ENCODE measurements around the gene ENG. TPM values are rescaled to one million over a fixed set of nuclear protein-coding genes. Genes with fewer than 3 reads are reported as not detected.
"Not testable (repeated sequence)": the region's sequence is repeated elsewhere in the genome, so short reads cannot be mapped to it uniquely, and the experiment has no call there.

The ENG gene
- total RNA-seq, 2 donors from 2014 or later: 24.3 to 336 TPM

DNA sequence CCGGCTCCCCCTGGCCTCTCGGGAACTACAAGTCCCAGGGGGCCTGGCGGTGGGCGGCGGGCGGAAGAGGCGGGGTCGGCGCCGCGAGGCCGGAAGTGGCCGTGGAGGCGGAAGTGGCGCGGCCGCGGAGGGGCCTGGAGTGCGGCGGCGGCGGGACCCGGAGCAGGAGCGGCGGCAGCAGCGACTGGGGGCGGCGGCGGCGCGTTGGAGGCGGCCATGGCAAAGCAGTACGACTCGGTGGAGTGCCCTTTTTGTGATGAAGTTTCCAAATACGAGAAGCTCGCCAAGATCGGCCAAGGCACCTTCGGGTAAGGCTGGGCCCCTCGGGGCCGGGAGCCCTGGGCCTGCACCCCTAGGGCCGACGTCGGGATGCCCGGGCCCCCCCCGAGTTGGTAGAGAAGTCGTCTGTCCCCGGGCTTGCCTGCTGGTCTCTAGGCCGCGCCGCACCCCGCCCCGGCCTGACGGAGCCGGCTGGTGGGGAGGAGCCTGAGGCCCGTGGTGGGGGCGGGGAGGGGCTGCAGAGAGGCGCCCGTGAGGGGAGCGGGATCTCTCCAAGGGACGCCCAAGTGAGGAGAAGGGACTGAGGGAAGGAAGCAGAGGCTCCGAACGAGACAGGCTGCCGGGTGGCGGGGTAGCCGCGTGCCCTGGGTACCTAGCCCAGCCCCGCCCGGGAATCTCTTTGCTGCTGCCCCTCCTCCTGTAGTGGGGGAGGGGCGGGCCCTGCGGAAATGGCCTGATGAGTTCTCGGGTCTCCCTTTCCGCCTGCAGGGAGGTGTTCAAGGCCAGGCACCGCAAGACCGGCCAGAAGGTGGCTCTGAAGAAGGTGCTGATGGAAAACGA, 68.3 kb downstream of the ENG start, which contains the start of gene CDK9:
Gene CDK9, plus strand, starts transcription at position 102 of the 840 bp plus-strand sequence. Its CDS starts 115 bp downstream, at position 217.
- TF ChIP-seq, protein P1, sequence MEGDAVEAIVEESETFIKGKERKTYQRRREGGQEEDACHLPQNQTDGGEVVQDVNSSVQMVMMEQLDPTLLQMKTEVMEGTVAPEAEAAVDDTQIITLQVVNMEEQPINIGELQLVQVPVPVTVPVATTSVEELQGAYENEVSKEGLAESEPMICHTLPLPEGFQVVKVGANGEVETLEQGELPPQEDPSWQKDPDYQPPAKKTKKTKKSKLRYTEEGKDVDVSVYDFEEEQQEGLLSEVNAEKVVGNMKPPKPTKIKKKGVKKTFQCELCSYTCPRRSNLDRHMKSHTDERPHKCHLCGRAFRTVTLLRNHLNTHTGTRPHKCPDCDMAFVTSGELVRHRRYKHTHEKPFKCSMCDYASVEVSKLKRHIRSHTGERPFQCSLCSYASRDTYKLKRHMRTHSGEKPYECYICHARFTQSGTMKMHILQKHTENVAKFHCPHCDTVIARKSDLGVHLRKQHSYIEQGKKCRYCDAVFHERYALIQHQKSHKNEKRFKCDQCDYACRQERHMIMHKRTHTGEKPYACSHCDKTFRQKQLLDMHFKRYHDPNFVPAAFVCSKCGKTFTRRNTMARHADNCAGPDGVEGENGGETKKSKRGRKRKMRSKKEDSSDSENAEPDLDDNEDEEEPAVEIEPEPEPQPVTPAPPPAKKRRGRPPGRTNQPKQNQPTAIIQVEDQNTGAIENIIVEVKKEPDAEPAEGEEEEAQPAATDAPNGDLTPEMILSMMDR (IDR thresholded peaks at IDR 0.05): peak in 1 of 4 experiments; percentile 19
- TF ChIP-seq POLR2AphosphoS5 (IDR thresholded peaks at IDR 0.05) (peak; percentile 34), POLR2A (IDR thresholded peaks at IDR 0.05) (peak; percentile 82)
- intact Hi-C loops (cut with DNase I): loop anchor here (1.0 to 5.0 kb wide), 3 partner anchors 51 to 199 kb away; partner anchors contain the start of genes ST6GALNAC4 and TOR2A
- Histone ChIP-seq H3K27me3 (replicated peaks; ENCODE audit: insufficient read depth) (no peaks in the 10 kb centered on the region), H3K4me3 (peak within 1 kb of the TSS; percentile 95 to 96), H3K27ac (peak within 1 kb of the TSS; percentile 93 to 96), H3K9me3 (no peaks in the 10 kb centered on the region), H3K36me3 (peaks cover 16 to 25% of the 10 kb centered on the region in 2 donors), H3K4me1 (replicated peaks) (peaks cover 8% of the 10 kb centered on the region)
- peak; percentile 89 for DNase-seq (ENCODE audit: low spot score)
- WGBS: under 1% methylated on average over 53 of the region's 75 CpGs

DNA sequence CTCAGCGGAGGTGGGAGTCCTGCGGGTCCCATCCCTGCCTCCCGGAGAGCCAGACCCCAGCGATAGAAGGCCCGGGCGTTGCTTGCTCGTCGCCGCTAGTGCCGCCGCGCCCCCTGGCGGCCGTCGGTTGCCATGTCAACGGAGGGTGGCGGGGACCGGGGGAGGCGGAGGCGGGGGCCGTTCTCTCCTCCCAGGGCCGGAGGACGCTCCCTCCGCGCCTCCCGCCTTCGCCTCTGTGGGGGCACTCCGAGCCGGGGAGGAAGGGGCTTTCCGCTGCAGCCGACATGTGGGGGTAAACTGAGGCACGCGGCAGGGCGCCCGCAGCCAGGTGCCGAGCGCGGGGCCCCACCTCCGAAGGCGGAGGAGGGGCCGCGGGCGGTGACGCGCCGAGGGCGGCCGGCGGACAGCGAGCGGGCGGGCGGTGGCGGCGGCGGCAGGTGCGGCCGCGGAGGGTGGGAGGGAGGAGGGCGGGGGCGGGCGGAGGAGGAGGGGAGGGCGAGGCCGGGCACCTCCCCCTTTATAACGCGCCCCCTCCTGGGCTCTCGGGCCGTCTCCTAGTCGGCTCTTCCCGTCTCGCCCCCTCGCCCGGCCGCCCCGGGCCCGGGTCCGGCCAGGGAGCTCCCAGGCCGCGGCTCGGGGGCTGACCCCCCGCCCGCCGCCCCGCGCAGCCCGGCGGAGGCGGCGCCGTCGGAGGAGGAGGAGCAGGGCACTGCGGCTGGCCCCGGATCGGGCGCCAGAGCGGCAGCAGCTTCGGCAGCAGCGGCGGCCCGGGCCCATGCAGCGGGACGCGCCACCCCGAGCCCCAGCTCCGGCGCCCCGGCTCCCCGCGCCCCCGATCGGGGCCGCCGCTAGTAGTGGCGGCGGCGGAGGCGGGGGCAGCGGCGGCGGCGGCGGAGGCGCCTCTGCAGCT, 69.2 kb downstream of the ENG start:
- no peaks in the 10 kb centered on the region for H3K27me3 ChIP-seq (replicated peaks; ENCODE audit: insufficient read depth)
- peak overlapping the region; percentile 93 to 96 for H3K27ac ChIP-seq
- peaks cover 8% of the 10 kb centered on the region for H3K4me1 ChIP-seq (replicated peaks)
- intact Hi-C loops (cut with DNase I): loop anchor here (1.0 to 5.0 kb wide), 3 partner anchors 50 to 198 kb away; partner anchors contain the start of genes ST6GALNAC4 and TOR2A
- peak overlapping the region; percentile 95 to 96 for H3K4me3 ChIP-seq
- no peaks in the 10 kb centered on the region for H3K9me3 ChIP-seq
- TF ChIP-seq POLR2AphosphoS5 (IDR thresholded peaks at IDR 0.05): no peak
- TF ChIP-seq, protein P1 (IDR thresholded peaks at IDR 0.05): peak; percentile 92 to 99 (median 96)
- H3K36me3 ChIP-seq: peaks cover 13 to 25% of the 10 kb centered on the region in 2 donors
- under 1% methylated on average over 57 of the region's 123 CpGs for WGBS
- DNase-seq (ENCODE audit: low spot score): peak; percentile 82

DNA sequence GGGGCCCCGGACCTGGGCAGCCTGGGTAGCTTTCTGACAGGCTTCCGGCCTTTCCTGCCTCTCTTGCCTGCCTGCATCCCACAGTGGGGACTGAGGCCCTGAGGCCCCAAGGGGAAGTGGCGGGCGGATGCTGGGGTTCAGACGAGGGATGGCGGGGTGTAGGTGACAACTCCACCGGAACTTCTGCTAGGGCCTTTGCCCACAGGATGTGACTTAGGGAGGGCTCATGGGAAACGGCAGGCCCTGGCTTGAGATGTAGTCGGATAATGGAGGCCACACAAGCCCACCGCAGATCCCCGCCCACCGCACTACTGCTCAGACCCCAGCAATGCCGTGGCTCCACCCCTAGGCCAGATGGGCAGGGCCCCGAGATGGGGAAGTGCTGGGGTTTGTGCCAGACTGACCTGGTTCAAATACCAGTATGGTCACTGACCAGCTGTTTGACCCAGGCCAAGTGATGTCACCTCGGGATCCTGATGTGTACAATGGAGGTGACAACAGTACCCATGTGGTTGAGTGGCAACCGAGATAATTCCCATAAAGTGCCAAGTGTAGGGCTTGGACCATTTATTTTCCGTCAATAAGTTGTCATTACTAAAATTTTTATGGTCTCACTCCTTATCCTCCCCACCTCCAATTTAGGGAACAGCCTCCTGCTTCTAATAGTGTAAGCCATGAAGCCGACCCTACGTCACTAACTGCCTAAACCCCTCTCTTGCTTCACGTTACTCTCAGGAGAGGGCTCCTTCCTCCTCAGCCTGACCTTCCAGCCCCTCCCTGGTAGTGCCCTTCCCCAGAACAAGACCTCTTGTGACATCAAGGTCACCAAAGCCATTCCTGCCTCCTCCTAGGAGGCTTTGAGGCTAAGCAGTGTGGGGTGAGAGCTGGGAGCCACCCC, 71.1 kb downstream of the ENG start:
- H3K27me3 ChIP-seq (replicated peaks; ENCODE audit: insufficient read depth): no peaks in the 10 kb centered on the region
- no peak for DNase-seq (ENCODE audit: low spot score)
- no peaks in the 10 kb centered on the region for H3K9me3 ChIP-seq
- WGBS: 70% methylated on average over 20 of the region's 20 CpGs
- no peak overlapping the region for H3K4me3 ChIP-seq
- TF ChIP-seq, protein P1 (IDR thresholded peaks at IDR 0.05): no peak
- TF ChIP-seq POLR2AphosphoS5 (IDR thresholded peaks at IDR 0.05) (no peak), POLR2A (IDR thresholded peaks at IDR 0.05) (no peak)
- H3K27ac ChIP-seq: no peak overlapping the region
- intact Hi-C loops (cut with DNase I): no loop called here
- peaks cover 2 to 11% of the 10 kb centered on the region in 2 donors for H3K36me3 ChIP-seq
- peaks cover 8% of the 10 kb centered on the region for H3K4me1 ChIP-seq (replicated peaks)

DNA sequence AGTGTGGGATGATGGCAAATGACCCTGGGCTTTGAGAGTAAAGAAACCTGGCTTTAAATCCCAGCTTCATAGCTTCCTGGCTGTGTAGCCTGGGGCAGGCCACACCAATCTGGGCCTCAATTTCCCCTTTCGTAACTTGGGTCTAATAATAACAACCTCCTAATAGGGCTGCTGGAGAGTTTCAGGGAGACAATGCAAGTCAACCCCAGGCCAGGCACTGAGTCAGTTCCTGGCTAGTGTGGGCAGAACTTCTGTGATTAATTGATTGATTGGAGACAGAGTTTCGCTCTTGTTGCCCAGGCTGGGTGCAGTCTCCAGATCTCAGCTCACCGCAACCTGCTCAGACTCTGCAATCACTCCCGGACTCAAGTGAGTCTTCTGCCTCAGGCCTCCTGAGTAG, 72.7 kb downstream of the ENG start:
- intact Hi-C loops (cut with DNase I): no loop called here
- no peak overlapping the region for H3K4me3 ChIP-seq
- peaks cover under 1% of the 10 kb centered on the region for H3K4me1 ChIP-seq (replicated peaks)
- 82% methylated on average over 4 of the region's 4 CpGs for WGBS
- H3K27ac ChIP-seq: no peak overlapping the region
- no peaks in the 10 kb centered on the region for H3K36me3 ChIP-seq
- TF ChIP-seq POLR2AphosphoS5 (IDR thresholded peaks at IDR 0.05) (no peak), POLR2A (IDR thresholded peaks at IDR 0.05) (no peak)
- TF ChIP-seq, protein P1 (IDR thresholded peaks at IDR 0.05): no peak
- DNase-seq (ENCODE audit: low spot score): no peak
- no peaks in the 10 kb centered on the region for H3K27me3 ChIP-seq (replicated peaks; ENCODE audit: insufficient read depth)
- no peaks in the 10 kb centered on the region for H3K9me3 ChIP-seq

DNA sequence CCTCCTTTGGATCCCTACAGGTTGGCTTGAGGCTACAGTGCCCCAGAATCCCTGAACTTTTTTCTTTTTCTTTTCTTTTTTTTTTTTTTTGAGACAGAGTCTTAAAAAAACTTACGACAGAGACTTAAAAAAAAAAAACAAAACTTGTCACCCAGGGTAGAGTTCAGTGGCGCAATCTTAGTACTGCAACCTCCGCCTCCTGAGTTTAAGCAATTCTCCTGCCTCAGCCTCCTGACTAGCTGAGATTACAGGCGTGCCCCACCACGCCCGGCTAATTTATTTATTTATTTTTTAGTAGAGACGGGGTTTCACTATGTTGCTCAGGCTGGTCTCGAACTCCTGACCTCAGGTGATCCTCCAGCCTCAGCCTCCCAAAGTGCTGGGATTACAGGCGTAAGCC, 73.5 kb downstream of the ENG start:
- H3K4me3 ChIP-seq; intact Hi-C loops (cut with DNase I); H3K27me3 ChIP-seq (replicated peaks; ENCODE audit: insufficient read depth); H3K4me1 ChIP-seq (replicated peaks); H3K27ac ChIP-seq; H3K36me3 ChIP-seq; H3K9me3 ChIP-seq; DNase-seq (ENCODE audit: low spot score): not testable (repeated sequence)
- 86% methylated on average over 9 of the region's 9 CpGs for WGBS
